Mesendoderm (in vitro differentiated cells): ENCODE data around the gene ODF4.

Experiments used
- DNase-seq: peaks from one replicate; pipeline ENCODE4 v3.0.0; 2013
- H2AK5ac ChIP-seq: 2 replicates; pipeline ENCODE4 v1.6.1; 2013; ENCODE audit warnings: low read length, inconsistent platforms
- H2BK120ac ChIP-seq: 2 replicates; pipeline ENCODE4 v1.6.1; 2013; ENCODE audit warnings: low read depth, mild to moderate bottlenecking, low read length, moderate library complexity, mixed read lengths
- H2BK15ac ChIP-seq: replicated peaks from 2 replicates; pipeline ENCODE4 v1.6.1; 2013; ENCODE audit warnings: low read depth, mild to moderate bottlenecking, moderate library complexity
- H2BK5ac ChIP-seq: 2 replicates; pipeline ENCODE4 v1.6.1; 2013; ENCODE audit warnings: low read length, inconsistent platforms
- H3K18ac ChIP-seq: 2 replicates; pipeline ENCODE4 v1.6.1; 2013; ENCODE audit warnings: mild to moderate bottlenecking, low read length, mixed read lengths
- H3K23ac ChIP-seq: one replicate; pipeline ENCODE4 v1.6.1; 2013; ENCODE audit warnings: low read length
- H3K27ac ChIP-seq: 2 replicates; pipeline ENCODE4 v1.5.1; 2013; ENCODE audit warnings: low read depth, mild to moderate bottlenecking, inconsistent platforms, low read length, moderate library complexity
- H3K27me3 ChIP-seq: 2 replicates; pipeline ENCODE4 v1.6.1; 2013; ENCODE audit warnings: low read length, control low read depth, mild to moderate bottlenecking, inconsistent platforms; ENCODE audit not compliant: insufficient read depth, poor library complexity
- H3K36me3 ChIP-seq: 2 replicates; pipeline ENCODE4 v1.6.1; 2013; ENCODE audit warnings: low read length, inconsistent platforms; ENCODE audit not compliant: control insufficient read depth, insufficient read depth
- H3K4ac ChIP-seq: one replicate; pipeline ENCODE4 v1.6.1; 2013; ENCODE audit warnings: low read depth, mild to moderate bottlenecking, low read length, moderate library complexity
- H3K4me1 ChIP-seq: 2 replicates; pipeline ENCODE4 v1.6.1; 2013; ENCODE audit warnings: low read depth, low read length, inconsistent platforms; ENCODE audit not compliant: control insufficient read depth
- H3K4me2 ChIP-seq: 2 replicates; pipeline ENCODE4 v1.6.1; 2013; ENCODE audit warnings: low read length
- H3K4me3 ChIP-seq: 2 replicates; pipeline ENCODE4 v1.5.1; 2013; ENCODE audit warnings: mild to moderate bottlenecking, low read length
- H3K56ac ChIP-seq: one replicate; pipeline ENCODE4 v1.6.1; 2013; ENCODE audit warnings: low read length
- H3K79me1 ChIP-seq: 2 replicates; pipeline ENCODE4 v1.6.1; 2013; ENCODE audit warnings: low read length, inconsistent platforms
- H3K79me2 ChIP-seq: 2 replicates; pipeline ENCODE4 v1.6.1; 2013; ENCODE audit warnings: mild to moderate bottlenecking, low read length; ENCODE audit not compliant: control insufficient read depth, insufficient read depth
- H3K9ac ChIP-seq: 2 replicates; pipeline ENCODE4 v1.6.1; 2013; ENCODE audit warnings: low read length, inconsistent platforms
- H4K5ac ChIP-seq: one replicate; pipeline ENCODE4 v1.6.1; 2013; ENCODE audit warnings: low read length
- H4K8ac ChIP-seq: one replicate; pipeline ENCODE4 v1.6.1; 2013; ENCODE audit warnings: low read depth, mild to moderate bottlenecking, control low read depth, low read length, moderate library complexity
- WGBS: extraction: QIAGEN DNeasy Blood & Tissue Kit; methylation state at CpG from one replicate; pipeline ENCODE4 v1.1.7; 2013; ENCODE audit warnings: low lambda C conversion rate, missing lambda C conversion rate; ENCODE audit not compliant: insufficient coverage; ENCODE audit errors: extremely low coverage; 5-methylcytosine and 5-hydroxymethylcytosine counted together

ODF4 gene

GRCh38 chr17:8384801-8385378, 45.2 kb downstream of the ODF4 start:
- Histone ChIP-seq H2BK120ac (no peak overlapping the region), H3K4me3 (no peak overlapping the region), H3K56ac (peak overlapping the region; percentile 79), H3K18ac (no peak overlapping the region), H4K8ac (no peak overlapping the region), H3K79me2 (peaks cover 29% of the 10 kb centered on the region), H3K23ac (no peak overlapping the region), H3K4me2 (no peak overlapping the region), H2BK5ac (peak overlapping the region; percentile 66), H3K9ac (peak overlapping the region; percentile 53), H2BK15ac (no peak overlapping the region), H3K36me3 (peaks cover 9% of the 10 kb centered on the region), H2AK5ac (peak overlapping the region; percentile 20), H3K4me1 (peaks cover 10% of the 10 kb centered on the region), H3K27me3 (no peaks in the 10 kb centered on the region), H4K5ac (peak overlapping the region; percentile 10), H3K4ac (no peak overlapping the region), H3K27ac (peak overlapping the region; percentile 36), H3K79me1 (peaks cover 4% of the 10 kb centered on the region)
- WGBS: no CpG with 5 or more reads among the region's 12 CpGs
- DNase-seq: peak; percentile 100

DNA sequence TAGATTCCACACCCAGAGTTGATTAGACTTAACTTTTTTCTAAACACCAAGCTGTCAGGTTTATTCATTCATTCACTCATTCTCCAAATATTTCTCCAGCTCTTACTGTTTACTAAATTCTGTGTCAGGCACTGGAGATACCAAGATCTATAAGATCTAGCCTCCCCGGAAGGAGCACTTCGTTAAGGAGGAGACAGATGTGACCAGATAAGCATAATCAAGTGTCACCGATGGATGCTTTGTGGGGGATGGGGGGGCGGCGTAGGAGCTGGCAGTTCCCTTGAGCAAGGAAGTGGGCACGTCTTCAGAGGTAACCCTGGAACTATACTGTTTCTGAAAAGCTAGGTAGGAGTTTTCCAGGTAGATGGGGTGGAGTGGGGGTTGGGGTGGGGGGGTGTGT, 47.2 kb downstream of the ODF4 start:
- Histone ChIP-seq H3K9ac (no peak overlapping the region), H2AK5ac (no peak overlapping the region), H3K36me3 (no peaks in the 10 kb centered on the region), H4K8ac (no peak overlapping the region), H3K4me3 (no peak overlapping the region), H3K18ac (no peak overlapping the region), H3K79me2 (peaks cover 11% of the 10 kb centered on the region), H2BK120ac (no peak overlapping the region), H2BK5ac (no peak overlapping the region), H3K4me2 (no peak overlapping the region), H3K56ac (no peak overlapping the region), H3K4me1 (peaks cover 10% of the 10 kb centered on the region), H3K27me3 (no peaks in the 10 kb centered on the region), H3K23ac (no peak overlapping the region), H2BK15ac (no peak overlapping the region), H4K5ac (no peak overlapping the region), H3K4ac (no peak overlapping the region), H3K79me1 (no peaks in the 10 kb centered on the region), H3K27ac (no peak overlapping the region)
- peak; percentile 84 for DNase-seq
- WGBS: no CpG with 5 or more reads among the region's 6 CpGs

- H3K36me3 ChIP-seq: no peaks in the 10 kb centered on the region
- H3K23ac ChIP-seq: no peak overlapping the region
- no peak overlapping the region for H4K5ac ChIP-seq
- no peak overlapping the region for H3K9ac ChIP-seq
- no peak overlapping the region for H3K4ac ChIP-seq
- H2AK5ac ChIP-seq: no peak overlapping the region
- H3K79me2 ChIP-seq: no peaks in the 10 kb centered on the region
- no peak overlapping the region for H3K4me3 ChIP-seq
- H4K8ac ChIP-seq: no peak overlapping the region
- H3K4me2 ChIP-seq: no peak overlapping the region
- peak overlapping the region; percentile 17 for H3K56ac ChIP-seq
- DNase-seq: no peak
- H3K79me1 ChIP-seq: no peaks in the 10 kb centered on the region
- H3K27me3 ChIP-seq: no peaks in the 10 kb centered on the region
- no peak overlapping the region for H3K27ac ChIP-seq
- no peak overlapping the region for H3K18ac ChIP-seq
- no peak overlapping the region for H2BK120ac ChIP-seq
- peak overlapping the region; percentile 51 for H2BK5ac ChIP-seq
- H3K4me1 ChIP-seq: peaks cover 13% of the 10 kb centered on the region
- WGBS: no CpG with 5 or more reads among the region's 7 CpGs
- H2BK15ac ChIP-seq: no peak overlapping the region
These were observed 48.4 kb downstream of the ODF4 start for GRCh38 chr17:8387914-8388651.

GRCh38 chr17:8391711-8392110, 52.1 kb downstream of the ODF4 start:
- no peak overlapping the region for H3K9ac ChIP-seq
- WGBS: no CpG with 5 or more reads among the region's 9 CpGs

GRCh38 chr17:8392274-8392673, 52.6 kb downstream of the ODF4 start:
- no CpG with 5 or more reads among the region's 18 CpGs for WGBS
- no peak for DNase-seq
- no peak overlapping the region for H2BK15ac ChIP-seq
- peaks cover 7% of the 10 kb centered on the region for H3K4me1 ChIP-seq
- no peak overlapping the region for H2BK120ac ChIP-seq
- no peak overlapping the region for H4K8ac ChIP-seq
- H2BK5ac ChIP-seq: no peak overlapping the region
- H3K27ac ChIP-seq: no peak overlapping the region
- no peak overlapping the region for H3K9ac ChIP-seq
- H3K27me3 ChIP-seq: no peaks in the 10 kb centered on the region
- no peaks in the 10 kb centered on the region for H3K36me3 ChIP-seq
- no peak overlapping the region for H3K23ac ChIP-seq
- peak overlapping the region; percentile 6 for H3K18ac ChIP-seq
- no peak overlapping the region for H3K4me2 ChIP-seq
- H3K79me2 ChIP-seq: no peaks in the 10 kb centered on the region
- no peak overlapping the region for H3K56ac ChIP-seq
- H4K5ac ChIP-seq: no peak overlapping the region
- H3K79me1 ChIP-seq: no peaks in the 10 kb centered on the region
- no peak overlapping the region for H2AK5ac ChIP-seq
- H3K4me3 ChIP-seq: no peak overlapping the region
- H3K4ac ChIP-seq: no peak overlapping the region

More at GRCh38 chr17:8391711-8392110, 52.1 kb downstream of the ODF4 start:
- Histone ChIP-seq H2BK5ac (no peak overlapping the region), H3K23ac (no peak overlapping the region), H2BK120ac (no peak overlapping the region), H3K4me3 (no peak overlapping the region), H3K18ac (peak overlapping the region; percentile 13), H3K4ac (no peak overlapping the region), H3K4me2 (no peak overlapping the region), H3K4me1 (peaks cover 7% of the 10 kb centered on the region), H2BK15ac (no peak overlapping the region), H3K27ac (no peak overlapping the region), H4K8ac (no peak overlapping the region), H3K56ac (no peak overlapping the region), H4K5ac (no peak overlapping the region), H3K79me1 (no peaks in the 10 kb centered on the region), H2AK5ac (no peak overlapping the region), H3K36me3 (no peaks in the 10 kb centered on the region), H3K27me3 (no peaks in the 10 kb centered on the region), H3K79me2 (no peaks in the 10 kb centered on the region)
- peak; percentile 63 for DNase-seq
